Mesothelial cell of epicardium (in vitro differentiated cells): ENCODE measurements around the gene KLHDC10. TPM values are rescaled to one million over a fixed set of nuclear protein-coding genes. Genes with fewer than 3 reads are reported as not detected.

Experiments used
- DNase-seq, 2 experiments: peaks; one replicate each; pipeline ENCODE4 v3.0.0; 2021; ENCODE audit warnings: low spot score in 2 of 2; ENCODE audit not compliant: unreplicated experiment in 2 of 2
- H3K27ac Mint-ChIP-seq: 2 replicates; pipeline ENCODE4 v1.8.0; 2021; ENCODE audit warnings: mixed read lengths
- H3K27me3 Mint-ChIP-seq: 2 replicates; pipeline ENCODE4 v1.8.0; 2021; ENCODE audit warnings: low read depth, mixed read lengths
- H3K36me3 Mint-ChIP-seq: 2 replicates; pipeline ENCODE4 v1.8.0; 2021; ENCODE audit warnings: mixed read lengths
- H3K4me1 Mint-ChIP-seq: 2 replicates; pipeline ENCODE4 v1.8.0; 2021; ENCODE audit warnings: mixed read lengths
- H3K4me3 Mint-ChIP-seq: 2 replicates; pipeline ENCODE4 v1.8.0; 2021; ENCODE audit warnings: mild to moderate bottlenecking, moderate library complexity, mixed read lengths
- H3K9me3 Mint-ChIP-seq: 2 replicates; pipeline ENCODE4 v1.8.0; 2021; ENCODE audit warnings: mixed read lengths
- total RNA-seq: library from RNA; stranded (reverse); gene quantifications from 3 replicates; pipeline ENCODE4 v1.2.1, GENCODE V29; 2021
- TF ChIP-seq, protein P1 (sequence below): fragments of 200-600 bp; sonication (generic); IDR thresholded peaks from one replicate; pipeline ENCODE4 v1.5.0; 2021; ENCODE audit warnings: antibody characterized with exemption; ENCODE audit not compliant: unreplicated experiment

The KLHDC10 gene
- total RNA-seq, 1 donor from 2014 or later = 45.9 TPM

DNA sequence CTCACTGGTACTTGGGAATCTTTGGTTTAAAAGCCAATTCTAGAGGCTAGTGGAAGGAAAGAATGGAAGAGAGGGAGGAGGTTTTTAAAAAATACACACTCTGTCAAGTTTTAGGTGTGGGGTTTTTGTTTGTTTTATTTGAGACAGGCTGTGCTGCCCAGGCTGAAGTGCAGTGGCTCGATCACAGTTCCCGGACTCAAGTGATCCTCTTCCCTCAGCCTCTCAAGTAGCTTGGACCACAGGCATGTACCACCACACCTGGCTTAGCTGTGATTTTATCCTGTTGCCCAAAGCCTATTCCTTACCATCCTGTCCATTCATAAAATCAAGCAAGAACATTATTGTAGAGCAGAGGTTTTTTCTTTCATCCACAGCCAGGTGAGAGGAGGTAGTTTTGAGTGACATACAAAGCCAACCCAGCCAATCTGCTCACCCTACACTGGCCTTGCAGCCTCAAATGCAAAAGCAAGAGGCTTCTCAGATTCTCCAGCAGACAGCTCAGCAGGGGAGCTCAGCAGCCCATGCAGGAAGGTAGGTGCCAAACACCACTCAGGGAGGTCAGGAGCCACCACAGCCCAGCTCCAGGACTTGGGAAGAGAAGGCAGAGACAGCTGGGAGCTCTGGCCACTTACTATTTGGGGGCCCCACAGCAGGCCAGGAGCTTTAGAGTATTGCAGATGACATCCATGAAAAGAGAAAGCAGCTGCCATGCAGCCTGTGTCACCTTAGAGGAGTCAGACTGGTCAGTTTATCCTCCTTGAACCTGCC is 69.0 kb downstream of the KLHDC10 start:
- TF ChIP-seq, protein P1, sequence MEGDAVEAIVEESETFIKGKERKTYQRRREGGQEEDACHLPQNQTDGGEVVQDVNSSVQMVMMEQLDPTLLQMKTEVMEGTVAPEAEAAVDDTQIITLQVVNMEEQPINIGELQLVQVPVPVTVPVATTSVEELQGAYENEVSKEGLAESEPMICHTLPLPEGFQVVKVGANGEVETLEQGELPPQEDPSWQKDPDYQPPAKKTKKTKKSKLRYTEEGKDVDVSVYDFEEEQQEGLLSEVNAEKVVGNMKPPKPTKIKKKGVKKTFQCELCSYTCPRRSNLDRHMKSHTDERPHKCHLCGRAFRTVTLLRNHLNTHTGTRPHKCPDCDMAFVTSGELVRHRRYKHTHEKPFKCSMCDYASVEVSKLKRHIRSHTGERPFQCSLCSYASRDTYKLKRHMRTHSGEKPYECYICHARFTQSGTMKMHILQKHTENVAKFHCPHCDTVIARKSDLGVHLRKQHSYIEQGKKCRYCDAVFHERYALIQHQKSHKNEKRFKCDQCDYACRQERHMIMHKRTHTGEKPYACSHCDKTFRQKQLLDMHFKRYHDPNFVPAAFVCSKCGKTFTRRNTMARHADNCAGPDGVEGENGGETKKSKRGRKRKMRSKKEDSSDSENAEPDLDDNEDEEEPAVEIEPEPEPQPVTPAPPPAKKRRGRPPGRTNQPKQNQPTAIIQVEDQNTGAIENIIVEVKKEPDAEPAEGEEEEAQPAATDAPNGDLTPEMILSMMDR = no peak
- Mint-ChIP-seq H3K36me3 (peaks cover 23% of the 10 kb centered on the region), H3K27me3 (no peaks in the 10 kb centered on the region), H3K27ac (peak overlapping the region; percentile 30), H3K4me3 (no peak overlapping the region), H3K4me1 (peaks cover 39% of the 10 kb centered on the region), H3K9me3 (no peaks in the 10 kb centered on the region)
- no peak for DNase-seq

DNA sequence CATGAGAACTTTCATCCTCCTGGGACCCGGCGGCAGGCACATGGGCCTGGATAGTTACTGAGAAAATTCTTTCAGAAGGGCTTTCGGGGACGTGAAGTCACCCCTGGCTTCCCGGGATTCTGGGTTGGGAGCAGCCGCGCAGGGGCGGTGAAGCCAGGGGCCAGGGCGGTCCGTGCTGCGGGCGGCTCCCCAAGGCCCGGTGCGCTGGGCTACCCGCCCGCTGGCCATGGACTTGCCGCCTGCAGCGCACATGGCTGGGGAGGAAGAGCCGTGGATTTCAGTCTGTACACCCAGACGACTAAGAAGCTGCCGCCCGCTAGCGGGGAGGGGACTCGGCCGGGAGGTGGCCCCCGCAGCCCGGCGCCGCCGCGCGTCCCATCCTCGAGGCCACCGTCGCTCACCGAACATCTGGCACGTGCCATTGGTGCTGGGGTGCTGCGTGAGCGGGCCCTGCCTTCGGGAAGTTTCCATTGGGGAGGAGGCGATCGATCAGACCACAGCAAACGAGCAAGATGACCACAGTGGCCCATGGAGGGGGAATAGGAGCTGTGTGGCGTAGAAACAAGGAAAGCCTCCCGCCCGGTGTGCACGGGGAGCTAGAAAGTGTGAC is 70.3 kb downstream of the KLHDC10 start:
- H3K27me3 Mint-ChIP-seq = no peaks in the 10 kb centered on the region
- peaks cover 51% of the 10 kb centered on the region for H3K4me1 Mint-ChIP-seq
- peak overlapping the region; percentile 64 for H3K4me3 Mint-ChIP-seq
- peaks cover 19% of the 10 kb centered on the region for H3K36me3 Mint-ChIP-seq
- TF ChIP-seq, protein P1 = no peak
- peak overlapping the region; percentile 39 for H3K27ac Mint-ChIP-seq
- DNase-seq = no peak
- H3K9me3 Mint-ChIP-seq = no peaks in the 10 kb centered on the region

GRCh38 chr7:130141161-130141883 is 71.0 kb downstream of the KLHDC10 start:
- H3K27ac Mint-ChIP-seq = peak overlapping the region; percentile 92
- peak overlapping the region; percentile 64 for H3K4me3 Mint-ChIP-seq
- H3K9me3 Mint-ChIP-seq = no peaks in the 10 kb centered on the region
- DNase-seq = peak; percentile 56 to 72
- peaks cover 13% of the 10 kb centered on the region for H3K36me3 Mint-ChIP-seq
- TF ChIP-seq, protein P1 = no peak
- H3K27me3 Mint-ChIP-seq = no peaks in the 10 kb centered on the region
- peaks cover 47% of the 10 kb centered on the region for H3K4me1 Mint-ChIP-seq

GRCh38 chr7:130141884-130142653 is 71.7 kb downstream of the KLHDC10 start:
- TF ChIP-seq, protein P1 = no peak
- DNase-seq = no peak

GRCh38 chr7:130142654-130143333 is 72.5 kb downstream of the KLHDC10 start:
- Mint-ChIP-seq H3K9me3 (no peaks in the 10 kb centered on the region), H3K27ac (peak overlapping the region; percentile 54)

More at GRCh38 chr7:130141884-130142653, 71.7 kb downstream of the KLHDC10 start:
- no peaks in the 10 kb centered on the region for H3K27me3 Mint-ChIP-seq
- peaks cover 45% of the 10 kb centered on the region for H3K4me1 Mint-ChIP-seq
- H3K9me3 Mint-ChIP-seq = no peaks in the 10 kb centered on the region
- peak overlapping the region; percentile 64 for H3K4me3 Mint-ChIP-seq
- peaks cover 11% of the 10 kb centered on the region for H3K36me3 Mint-ChIP-seq
- H3K27ac Mint-ChIP-seq = peak overlapping the region; percentile 92

More at GRCh38 chr7:130142654-130143333, 72.5 kb downstream of the KLHDC10 start:
- no peaks in the 10 kb centered on the region for H3K27me3 Mint-ChIP-seq
- no peak overlapping the region for H3K4me3 Mint-ChIP-seq
- peaks cover 8% of the 10 kb centered on the region for H3K36me3 Mint-ChIP-seq
- TF ChIP-seq, protein P1 = no peak
- peaks cover 45% of the 10 kb centered on the region for H3K4me1 Mint-ChIP-seq
- no peak for DNase-seq
